GM21515 (cell line): ENCODE results near the gene COL23A1.
"Not testable (repeated sequence)": the region's sequence is repeated elsewhere in the genome, so short reads cannot be mapped to it uniquely, and the experiment has no call there.

Experiments
- ATAC-seq: cut with Tn5 transposase; IDR thresholded peaks from one replicate; pipeline ENCODE4 v1.9.1; 2021; ENCODE audit not compliant: unreplicated experiment

COL23A1 gene

GRCh38 chr5:178277346-178277745 is 312.8 kb downstream of the COL23A1 start:
- ATAC-seq = no peak

GRCh38 chr5:178274781-178275537 is 315.2 kb downstream of the COL23A1 start:
- no peak for ATAC-seq

GRCh38 chr5:178273665-178274541 is 316.3 kb downstream of the COL23A1 start:
- ATAC-seq = no peak

GRCh38 chr5:178273041-178273440 is 317.2 kb downstream of the COL23A1 start:
- no peak for ATAC-seq

- no peak for ATAC-seq
Observed at GRCh38 chr5:178272591-178272990, 317.6 kb downstream of the COL23A1 start.

- ATAC-seq = no peak
Observed at GRCh38 chr5:178271726-178272479, 318.3 kb downstream of the COL23A1 start.

GRCh38 chr5:178271231-178271630 is 319.0 kb downstream of the COL23A1 start:
- ATAC-seq = no peak

GRCh38 chr5:178269499-178269898 is 320.7 kb downstream of the COL23A1 start:
- ATAC-seq = no peak

- ATAC-seq = no peak
Observed at GRCh38 chr5:178267876-178268275, 322.3 kb downstream of the COL23A1 start.

GRCh38 chr5:178267245-178267644 is 322.9 kb downstream of the COL23A1 start:
- no peak for ATAC-seq

GRCh38 chr5:178266581-178266980 is 323.6 kb downstream of the COL23A1 start:
- ATAC-seq = no peak

- ATAC-seq = no peak
Observed at GRCh38 chr5:178265746-178266145, 324.4 kb downstream of the COL23A1 start.

GRCh38 chr5:178264044-178264443 is 326.1 kb downstream of the COL23A1 start:
- no peak for ATAC-seq

GRCh38 chr5:178261666-178262600 is 328.3 kb downstream of the COL23A1 start:
- ATAC-seq = no peak

- no peak for ATAC-seq
Observed at GRCh38 chr5:178259623-178260536, 330.3 kb downstream of the COL23A1 start.

GRCh38 chr5:178257650-178258049 is 332.5 kb downstream of the COL23A1 start:
- ATAC-seq = no peak

- no peak for ATAC-seq
Observed at GRCh38 chr5:178256746-178257145, 333.4 kb downstream of the COL23A1 start.

GRCh38 chr5:178253632-178254031 is 336.6 kb downstream of the COL23A1 start:
- not testable (repeated sequence) for ATAC-seq

- ATAC-seq = no peak
Observed at GRCh38 chr5:178252258-178252657, 337.9 kb downstream of the COL23A1 start.
